ENCODE data around the gene KLHL24. TPM values are rescaled to one million over a fixed set of nuclear protein-coding genes. Genes with fewer than 3 reads are reported as not detected.

KLHL24 gene
- total RNA-seq, 1 donor from 2014 or later, result 33.9 TPM

DNA sequence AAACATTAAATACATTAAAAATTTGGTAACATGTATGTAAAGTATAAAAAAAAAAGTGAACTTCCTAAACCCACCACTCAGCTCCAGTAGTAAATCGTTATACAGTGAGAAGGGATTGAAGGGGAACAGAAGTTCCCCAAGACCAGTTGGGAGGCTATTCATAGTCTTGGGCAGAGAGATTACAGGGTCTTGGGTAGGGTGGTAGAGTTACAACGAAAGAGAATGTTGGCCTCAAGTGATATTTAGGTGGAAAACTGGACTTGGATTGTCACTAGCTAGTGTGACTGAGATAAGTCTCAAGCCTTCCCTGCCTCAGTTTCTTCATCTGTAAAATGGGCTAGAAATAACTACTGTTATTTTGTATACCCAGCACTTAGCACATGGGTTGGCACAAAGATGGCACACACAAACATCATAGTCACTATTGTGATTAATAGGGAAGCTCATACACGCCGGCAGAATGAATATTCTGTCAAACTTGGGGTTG lies 61.7 kb downstream of the KLHL24 start:
- H3K9me3 Mint-ChIP-seq, result no peaks in the 10 kb centered on the region
- TF ChIP-seq, protein P1, sequence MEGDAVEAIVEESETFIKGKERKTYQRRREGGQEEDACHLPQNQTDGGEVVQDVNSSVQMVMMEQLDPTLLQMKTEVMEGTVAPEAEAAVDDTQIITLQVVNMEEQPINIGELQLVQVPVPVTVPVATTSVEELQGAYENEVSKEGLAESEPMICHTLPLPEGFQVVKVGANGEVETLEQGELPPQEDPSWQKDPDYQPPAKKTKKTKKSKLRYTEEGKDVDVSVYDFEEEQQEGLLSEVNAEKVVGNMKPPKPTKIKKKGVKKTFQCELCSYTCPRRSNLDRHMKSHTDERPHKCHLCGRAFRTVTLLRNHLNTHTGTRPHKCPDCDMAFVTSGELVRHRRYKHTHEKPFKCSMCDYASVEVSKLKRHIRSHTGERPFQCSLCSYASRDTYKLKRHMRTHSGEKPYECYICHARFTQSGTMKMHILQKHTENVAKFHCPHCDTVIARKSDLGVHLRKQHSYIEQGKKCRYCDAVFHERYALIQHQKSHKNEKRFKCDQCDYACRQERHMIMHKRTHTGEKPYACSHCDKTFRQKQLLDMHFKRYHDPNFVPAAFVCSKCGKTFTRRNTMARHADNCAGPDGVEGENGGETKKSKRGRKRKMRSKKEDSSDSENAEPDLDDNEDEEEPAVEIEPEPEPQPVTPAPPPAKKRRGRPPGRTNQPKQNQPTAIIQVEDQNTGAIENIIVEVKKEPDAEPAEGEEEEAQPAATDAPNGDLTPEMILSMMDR (IDR thresholded peaks at IDR 0.05), result no peak
- peaks cover 32% of the 10 kb centered on the region for H3K4me1 Mint-ChIP-seq
- no peak for DNase-seq
- H3K36me3 Mint-ChIP-seq (ENCODE audit: low read depth), result peaks cover 4% of the 10 kb centered on the region
- H3K4me3 Mint-ChIP-seq, result peak overlapping the region; percentile 82
- ATAC-seq (ENCODE audit: low read depth), result no peak
- ChIA-PET POLR2A (interaction anchor here (0.5 to 2.1 kb wide), 11 partner anchors 8 to 187 kb away, joined by 3 to 39 read pairs (median 3); partner anchors contain the start of genes KLHL24 and PARL), CTCF (interaction anchor here (0.9 kb wide), 1 partner anchor 70 kb away, joined by 4 read pairs; no protein-coding TSS in a partner anchor)
- no peaks in the 10 kb centered on the region for H3K27me3 Mint-ChIP-seq
- intact Hi-C loops (cut with micrococcal nuclease), result loop anchor here (1.0 to 5.0 kb wide), 2 partner anchors 61 to 105 kb away; no protein-coding TSS in a partner anchor
- H3K27ac Mint-ChIP-seq, result peak overlapping the region; percentile 86

DNA sequence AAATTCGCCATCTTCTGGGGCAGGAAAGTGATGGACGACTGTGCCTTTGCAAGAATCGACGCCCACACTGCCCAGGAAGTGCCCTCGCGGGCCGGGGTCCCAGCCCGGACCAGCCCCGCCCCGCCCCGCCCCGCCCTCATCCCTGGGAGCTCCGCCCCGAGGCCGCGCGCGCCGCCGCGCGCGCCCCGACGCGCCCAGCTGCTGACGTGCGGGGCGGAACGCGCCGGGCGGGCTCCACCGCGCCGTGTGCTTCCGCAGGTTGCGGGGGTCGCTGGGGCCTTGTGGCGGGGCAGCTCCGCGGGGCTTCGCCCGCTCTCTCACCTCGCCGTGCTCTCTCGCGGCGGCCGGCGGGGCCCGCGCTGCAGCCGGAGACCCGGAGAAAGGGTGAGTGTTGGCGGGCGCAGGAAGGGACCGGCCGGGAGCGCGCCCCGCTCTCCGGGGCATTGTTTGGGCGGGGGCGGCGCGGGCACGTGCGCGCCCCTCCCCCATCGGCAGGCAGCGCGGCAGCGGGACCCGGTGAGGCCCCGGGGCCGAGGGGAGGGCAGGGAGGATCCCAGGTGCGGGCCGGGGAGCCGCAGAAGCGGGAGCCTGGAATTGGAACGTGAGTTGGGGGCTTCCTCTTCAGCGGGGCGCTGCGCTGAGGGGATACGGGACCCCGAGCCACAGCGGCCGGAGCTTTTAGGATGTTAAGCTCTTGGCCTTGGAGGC lies 62.3 kb downstream of the KLHL24 start, which contains the start of gene YEATS2:
YEATS2 (plus strand) TSS at position 188 of the 708 bp plus-strand sequence. CDS start 17,366 bp downstream, outside the sequence.
- Mint-ChIP-seq H3K27ac (peak within 1 kb of the TSS; percentile 86), H3K27me3 (no peaks in the 10 kb centered on the region), H3K4me1 (peaks cover 32% of the 10 kb centered on the region), H3K9me3 (no peaks in the 10 kb centered on the region), H3K4me3 (peak within 1 kb of the TSS; percentile 91), H3K36me3 (ENCODE audit: low read depth) (peaks cover 4% of the 10 kb centered on the region)
- ChIA-PET POLR2A (interaction anchor here (0.5 to 2.1 kb wide), 12 partner anchors 9 to 287 kb away, joined by 3 to 39 read pairs (median 3); partner anchors contain the start of genes KLHL24 and PARL), CTCF (interaction anchor here (0.9 kb wide), 1 partner anchor 69 kb away, joined by 4 read pairs; no protein-coding TSS in a partner anchor)
- intact Hi-C loops (cut with micrococcal nuclease), result loop anchor here (1.0 to 5.0 kb wide), 3 partner anchors 61 to 142 kb away; partner anchors contain the start of gene KLHL6
- ATAC-seq (ENCODE audit: low read depth) (peak; percentile 89), DNase-seq (peak; percentile 77)
- TF ChIP-seq, protein P1 (IDR thresholded peaks at IDR 0.05), result no peak

DNA sequence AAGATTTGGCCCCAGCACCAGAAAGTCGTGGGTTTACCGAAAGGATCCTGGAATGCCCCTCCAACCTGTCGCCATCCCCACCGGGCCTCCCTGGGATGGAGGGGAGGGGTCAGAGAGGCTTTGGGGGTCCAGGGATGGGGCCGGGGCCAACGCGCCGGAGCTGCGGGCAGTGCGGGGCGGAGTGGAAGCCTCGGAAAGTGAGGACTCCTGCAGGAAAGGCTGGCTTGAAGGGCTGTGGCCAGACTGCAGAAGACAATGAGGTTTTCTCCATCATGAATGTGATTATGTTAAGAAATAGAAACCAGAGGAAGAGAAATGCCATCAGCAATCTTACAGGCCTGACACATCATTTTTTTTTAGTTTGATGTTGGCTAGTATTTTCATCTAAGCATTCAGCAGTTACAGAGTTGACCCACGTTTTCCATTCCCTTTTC lies 62.9 kb downstream of the KLHL24 start:
- H3K27me3 Mint-ChIP-seq, result no peaks in the 10 kb centered on the region
- H3K27ac Mint-ChIP-seq, result peak overlapping the region; percentile 83
- TF ChIP-seq, protein P1 (IDR thresholded peaks at IDR 0.05), result no peak
- H3K36me3 Mint-ChIP-seq (ENCODE audit: low read depth), result peaks cover 4% of the 10 kb centered on the region
- CTCF ChIA-PET, result interaction anchor here (0.9 kb wide), 1 partner anchor 69 kb away, joined by 4 read pairs; no protein-coding TSS in a partner anchor
- intact Hi-C loops (cut with micrococcal nuclease), result loop anchor here (1.0 to 5.0 kb wide), 2 partner anchors 106 to 143 kb away; partner anchors contain the start of gene KLHL6
- DNase-seq, result peak; percentile 36
- POLR2A ChIA-PET, result interaction anchor here (0.6 to 2.1 kb wide), 4 partner anchors 23 to 230 kb away, joined by 3 to 39 read pairs (median 3); partner anchors contain the start of gene KLHL24
- peak; percentile 7 for ATAC-seq (ENCODE audit: low read depth)
- no peaks in the 10 kb centered on the region for H3K9me3 Mint-ChIP-seq
- H3K4me3 Mint-ChIP-seq, result peak overlapping the region; percentile 91
- H3K4me1 Mint-ChIP-seq, result peaks cover 33% of the 10 kb centered on the region

DNA sequence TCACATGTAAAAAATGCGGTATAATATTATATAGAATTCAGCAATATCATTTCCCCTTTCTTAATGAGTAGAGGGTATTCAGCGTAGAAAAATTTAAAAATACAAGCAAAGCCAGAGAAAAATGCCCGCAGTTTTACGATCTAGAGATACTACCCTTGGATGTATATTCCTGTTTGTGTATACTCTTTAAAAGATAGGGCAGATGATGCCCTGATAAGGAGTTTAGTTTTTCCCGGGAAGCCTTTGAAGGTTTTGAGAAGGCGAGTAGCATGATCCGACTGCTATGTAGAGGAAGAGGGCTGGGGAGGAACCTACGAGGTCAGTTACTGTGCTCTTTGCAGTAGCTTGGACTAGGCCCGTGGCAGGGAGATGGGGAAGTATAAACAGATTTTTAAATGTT lies 63.3 kb downstream of the KLHL24 start:
- H3K27me3 Mint-ChIP-seq, result no peaks in the 10 kb centered on the region
- no peak for DNase-seq
- H3K4me1 Mint-ChIP-seq, result peaks cover 37% of the 10 kb centered on the region
- H3K9me3 Mint-ChIP-seq, result no peaks in the 10 kb centered on the region
- H3K36me3 Mint-ChIP-seq (ENCODE audit: low read depth), result peaks cover 4% of the 10 kb centered on the region
- CTCF ChIA-PET, result no interaction called here
- POLR2A ChIA-PET, result interaction anchor here (0.6 to 2.1 kb wide), 2 partner anchors 63 to 231 kb away, joined by 3 to 39 read pairs; partner anchors contain the start of gene KLHL24
- intact Hi-C loops (cut with micrococcal nuclease), result loop anchor here (1.0 to 5.0 kb wide), 2 partner anchors 106 to 143 kb away; partner anchors contain the start of gene KLHL6
- peak overlapping the region; percentile 83 for H3K27ac Mint-ChIP-seq
- H3K4me3 Mint-ChIP-seq, result peak overlapping the region; percentile 91
- ATAC-seq (ENCODE audit: low read depth), result peak; percentile 38
- TF ChIP-seq, protein P1 (IDR thresholded peaks at IDR 0.05), result no peak

Data from activated B cell treated with CpG ODN at 0.5 μM for 24 hours (primary cell).